Activated T-cell treated with anti-CD3 and anti-CD28 coated beads, Interleukin-2, amount 50 U/mL, for 24 hours (primary cell): ENCODE results near the gene CDK12.
"Not testable (repeated sequence)": the region's sequence is repeated elsewhere in the genome, so short reads cannot be mapped to it uniquely, and the experiment has no call there.

Source experiments
- DNase-seq: peaks from one replicate; pipeline ENCODE4 v3.0.0-alpha.2; 2020
- H3K27ac Mint-ChIP-seq: 2 replicates; pipeline ENCODE4 v1.8.0; 2020; ENCODE audit warnings: mild to moderate bottlenecking, mixed read lengths
- H3K27me3 Mint-ChIP-seq: 2 replicates; pipeline ENCODE4 v1.8.0; 2020; ENCODE audit warnings: mixed read lengths
- H3K36me3 Mint-ChIP-seq: 2 replicates; pipeline ENCODE4 v1.8.0; 2020; ENCODE audit warnings: low read depth, mixed read lengths
- H3K4me1 Mint-ChIP-seq: 2 replicates; pipeline ENCODE4 v1.8.0; 2020; ENCODE audit warnings: low read depth, mixed read lengths
- H3K4me3 Mint-ChIP-seq: 2 replicates; pipeline ENCODE4 v1.8.0; 2020; ENCODE audit warnings: mild to moderate bottlenecking, moderate library complexity, mixed read lengths
- H3K9me3 Mint-ChIP-seq: 2 replicates; pipeline ENCODE4 v1.8.0; 2020; ENCODE audit warnings: mixed read lengths

Gene CDK12

GRCh38 chr17:39529455-39529854 lies 68.2 kb downstream of the CDK12 start:
- Mint-ChIP-seq H3K36me3 (peaks cover 88% of the 10 kb centered on the region), H3K27me3 (no peaks in the 10 kb centered on the region), H3K4me1 (peaks cover 9% of the 10 kb centered on the region), H3K4me3 (no peak overlapping the region), H3K27ac (no peak overlapping the region), H3K9me3 (no peaks in the 10 kb centered on the region)
- no peak for DNase-seq

DNA sequence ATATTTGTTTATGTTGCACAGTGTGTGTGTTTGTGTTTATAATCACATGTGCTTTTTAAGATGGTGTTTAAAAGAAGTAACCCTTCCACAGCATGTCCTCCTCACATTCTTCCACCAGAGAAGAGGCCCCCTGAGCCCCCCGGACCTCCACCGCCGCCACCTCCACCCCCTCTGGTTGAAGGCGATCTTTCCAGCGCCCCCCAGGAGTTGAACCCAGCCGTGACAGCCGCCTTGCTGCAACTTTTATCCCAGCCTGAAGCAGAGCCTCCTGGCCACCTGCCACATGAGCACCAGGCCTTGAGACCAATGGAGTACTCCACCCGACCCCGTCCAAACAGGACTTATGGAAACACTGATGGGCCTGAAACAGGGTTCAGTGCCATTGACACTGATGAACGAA lies 69.2 kb downstream of the CDK12 start:
- no peaks in the 10 kb centered on the region for H3K9me3 Mint-ChIP-seq
- peaks cover 82% of the 10 kb centered on the region for H3K36me3 Mint-ChIP-seq
- H3K4me1 Mint-ChIP-seq = peaks cover 9% of the 10 kb centered on the region
- no peak overlapping the region for H3K4me3 Mint-ChIP-seq
- H3K27ac Mint-ChIP-seq = no peak overlapping the region
- H3K27me3 Mint-ChIP-seq = no peaks in the 10 kb centered on the region
- DNase-seq = no peak

GRCh38 chr17:39531252-39531651 lies 70.0 kb downstream of the CDK12 start:
- no peak overlapping the region for H3K4me3 Mint-ChIP-seq
- peaks cover 9% of the 10 kb centered on the region for H3K4me1 Mint-ChIP-seq
- no peak overlapping the region for H3K27ac Mint-ChIP-seq
- H3K36me3 Mint-ChIP-seq = peaks cover 74% of the 10 kb centered on the region
- DNase-seq = no peak
- no peaks in the 10 kb centered on the region for H3K27me3 Mint-ChIP-seq
- H3K9me3 Mint-ChIP-seq = no peaks in the 10 kb centered on the region

- Mint-ChIP-seq H3K36me3 (peaks cover 53% of the 10 kb centered on the region), H3K4me3 (no peak overlapping the region), H3K4me1 (peaks cover 19% of the 10 kb centered on the region), H3K27ac (no peak overlapping the region), H3K27me3 (no peaks in the 10 kb centered on the region), H3K9me3 (no peaks in the 10 kb centered on the region)
- no peak for DNase-seq
These were observed 72.6 kb downstream of the CDK12 start for GRCh38 chr17:39533891-39534290.

DNA sequence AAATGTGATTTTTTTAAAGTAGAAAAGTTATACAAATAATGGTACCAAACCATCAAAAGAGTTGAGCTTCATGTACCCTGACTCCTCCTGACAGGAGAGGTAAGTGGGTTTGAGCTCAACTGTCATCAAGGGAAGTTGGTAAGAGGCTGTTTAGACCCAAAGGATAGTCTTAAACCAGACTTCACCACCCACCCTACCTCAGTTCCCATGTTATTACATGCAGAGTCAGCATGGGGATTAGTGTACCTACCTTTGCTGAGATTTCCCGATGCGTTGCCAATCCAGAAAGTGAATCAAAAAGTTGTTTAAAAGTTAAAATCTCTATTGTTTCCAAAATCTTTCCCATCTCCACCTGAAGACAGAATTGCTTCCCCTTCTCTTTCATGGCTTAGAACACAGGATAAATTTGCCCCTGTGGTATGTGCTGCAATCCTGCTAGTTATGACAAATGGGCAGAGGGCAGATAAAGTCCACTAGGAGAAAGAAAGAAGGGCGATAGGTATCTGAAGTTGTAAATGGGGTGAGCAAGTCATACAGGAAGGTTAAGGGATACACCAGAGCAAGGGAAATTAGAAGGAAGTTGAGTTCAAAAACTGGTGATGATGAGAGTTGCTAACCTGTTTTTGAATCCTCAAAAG lies 73.6 kb downstream of the CDK12 start:
- no peak for DNase-seq
- Mint-ChIP-seq H3K9me3 (no peaks in the 10 kb centered on the region), H3K27me3 (no peaks in the 10 kb centered on the region), H3K4me1 (peaks cover 23% of the 10 kb centered on the region), H3K36me3 (peaks cover 43% of the 10 kb centered on the region), H3K4me3 (no peak overlapping the region), H3K27ac (no peak overlapping the region)

GRCh38 chr17:39536468-39536867 lies 75.2 kb downstream of the CDK12 start:
- no peak overlapping the region for H3K27ac Mint-ChIP-seq
- H3K9me3 Mint-ChIP-seq = no peaks in the 10 kb centered on the region
- no peaks in the 10 kb centered on the region for H3K27me3 Mint-ChIP-seq
- no peak for DNase-seq
- peaks cover 20% of the 10 kb centered on the region for H3K4me1 Mint-ChIP-seq
- H3K36me3 Mint-ChIP-seq = peaks cover 28% of the 10 kb centered on the region
- H3K4me3 Mint-ChIP-seq = no peak overlapping the region

DNA sequence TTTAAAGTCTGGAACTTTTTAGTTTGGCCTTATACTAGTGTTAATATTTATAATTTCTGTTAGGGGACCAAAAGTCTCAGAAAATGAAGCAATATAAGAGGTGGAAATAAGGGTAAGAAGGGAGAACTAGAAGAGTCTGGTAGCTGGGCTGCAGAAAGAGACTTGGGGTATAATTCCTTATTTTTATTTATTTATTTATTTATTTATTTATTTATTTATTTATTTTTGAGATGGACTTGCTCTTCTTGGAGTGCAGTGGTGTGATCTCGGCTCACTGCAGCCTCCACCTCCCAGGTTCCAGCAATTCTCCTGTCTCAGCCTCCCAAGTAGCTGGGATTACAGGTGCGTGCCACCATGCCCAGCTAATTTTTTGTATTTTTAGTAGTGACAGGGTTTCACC lies 76.1 kb downstream of the CDK12 start:
- Mint-ChIP-seq H3K4me1 (peaks cover 14% of the 10 kb centered on the region), H3K36me3 (peaks cover 19% of the 10 kb centered on the region)
- not testable (repeated sequence) for H3K9me3 Mint-ChIP-seq, H3K27ac Mint-ChIP-seq, H3K4me3 Mint-ChIP-seq, H3K27me3 Mint-ChIP-seq, DNase-seq

GRCh38 chr17:39538866-39539265 lies 77.6 kb downstream of the CDK12 start:
- Mint-ChIP-seq H3K36me3 (peaks cover 8% of the 10 kb centered on the region), H3K27ac (no peak overlapping the region), H3K27me3 (no peaks in the 10 kb centered on the region), H3K9me3 (no peaks in the 10 kb centered on the region), H3K4me1 (peaks cover 14% of the 10 kb centered on the region), H3K4me3 (no peak overlapping the region)
- no peak for DNase-seq

- H3K27ac Mint-ChIP-seq = no peak overlapping the region
- peaks cover 8% of the 10 kb centered on the region for H3K36me3 Mint-ChIP-seq
- H3K27me3 Mint-ChIP-seq = no peaks in the 10 kb centered on the region
- no peaks in the 10 kb centered on the region for H3K9me3 Mint-ChIP-seq
- no peak overlapping the region for H3K4me3 Mint-ChIP-seq
- DNase-seq = no peak
- H3K4me1 Mint-ChIP-seq = peaks cover 14% of the 10 kb centered on the region
These were observed 79.3 kb downstream of the CDK12 start for GRCh38 chr17:39540611-39541010.

DNA sequence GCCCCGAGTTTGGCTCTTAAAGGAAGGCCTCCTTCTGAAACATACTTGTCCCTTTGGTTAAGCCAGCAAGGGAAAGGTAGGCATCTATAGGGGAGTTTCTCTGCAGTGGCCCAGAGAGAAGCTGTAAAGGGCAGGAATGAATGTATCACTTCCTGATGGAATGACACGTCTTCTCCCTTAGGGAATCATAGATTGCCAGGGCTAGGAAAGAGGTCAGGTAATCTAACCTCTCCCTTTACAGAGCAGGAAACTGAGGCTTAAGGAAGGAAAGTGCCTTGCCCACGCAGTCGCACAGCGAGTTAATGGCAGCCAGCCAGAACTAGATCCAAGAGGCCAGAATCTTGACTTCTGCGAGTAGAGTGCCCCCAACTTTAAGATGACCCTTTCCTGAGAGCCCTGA lies 80.4 kb downstream of the CDK12 start:
- Mint-ChIP-seq H3K9me3 (no peaks in the 10 kb centered on the region), H3K4me1 (peaks cover 14% of the 10 kb centered on the region), H3K36me3 (peaks cover 15% of the 10 kb centered on the region), H3K27ac (no peak overlapping the region), H3K4me3 (no peak overlapping the region), H3K27me3 (no peaks in the 10 kb centered on the region)
- DNase-seq = no peak

GRCh38 chr17:39543176-39543575 lies 81.9 kb downstream of the CDK12 start:
- Mint-ChIP-seq H3K9me3 (no peaks in the 10 kb centered on the region), H3K4me3 (no peak overlapping the region), H3K27me3 (no peaks in the 10 kb centered on the region), H3K27ac (no peak overlapping the region), H3K4me1 (peaks cover 9% of the 10 kb centered on the region), H3K36me3 (peaks cover 27% of the 10 kb centered on the region)
- DNase-seq = no peak

DNA sequence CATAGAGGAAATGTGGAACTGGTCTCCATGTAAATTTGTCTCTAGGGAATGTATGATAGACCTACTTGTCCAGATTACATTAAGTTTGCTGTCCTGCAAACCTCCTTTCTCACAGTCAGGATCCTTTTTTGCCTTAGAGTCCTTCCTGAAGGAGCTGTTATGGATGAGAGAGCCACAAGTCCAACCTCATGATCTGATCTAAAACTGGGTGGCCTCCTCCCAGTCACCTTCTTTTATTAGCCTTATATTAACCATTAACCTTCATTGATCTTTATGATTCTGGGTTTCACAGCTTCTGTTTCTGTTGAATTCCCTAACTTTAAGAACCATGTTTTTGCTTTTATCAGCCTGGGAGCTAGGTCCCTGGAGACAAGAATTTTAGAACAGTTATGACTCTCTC lies 82.4 kb downstream of the CDK12 start:
- Mint-ChIP-seq H3K4me1 (peaks cover 7% of the 10 kb centered on the region), H3K4me3 (no peak overlapping the region), H3K36me3 (peaks cover 31% of the 10 kb centered on the region), H3K27ac (no peak overlapping the region), H3K9me3 (no peaks in the 10 kb centered on the region), H3K27me3 (no peaks in the 10 kb centered on the region)
- DNase-seq = no peak

- not testable (repeated sequence) for H3K4me1 Mint-ChIP-seq, H3K27me3 Mint-ChIP-seq, H3K27ac Mint-ChIP-seq, H3K9me3 Mint-ChIP-seq, H3K4me3 Mint-ChIP-seq, DNase-seq
- H3K36me3 Mint-ChIP-seq = peaks cover 36% of the 10 kb centered on the region
These were observed 83.1 kb downstream of the CDK12 start for GRCh38 chr17:39544361-39544760.

DNA sequence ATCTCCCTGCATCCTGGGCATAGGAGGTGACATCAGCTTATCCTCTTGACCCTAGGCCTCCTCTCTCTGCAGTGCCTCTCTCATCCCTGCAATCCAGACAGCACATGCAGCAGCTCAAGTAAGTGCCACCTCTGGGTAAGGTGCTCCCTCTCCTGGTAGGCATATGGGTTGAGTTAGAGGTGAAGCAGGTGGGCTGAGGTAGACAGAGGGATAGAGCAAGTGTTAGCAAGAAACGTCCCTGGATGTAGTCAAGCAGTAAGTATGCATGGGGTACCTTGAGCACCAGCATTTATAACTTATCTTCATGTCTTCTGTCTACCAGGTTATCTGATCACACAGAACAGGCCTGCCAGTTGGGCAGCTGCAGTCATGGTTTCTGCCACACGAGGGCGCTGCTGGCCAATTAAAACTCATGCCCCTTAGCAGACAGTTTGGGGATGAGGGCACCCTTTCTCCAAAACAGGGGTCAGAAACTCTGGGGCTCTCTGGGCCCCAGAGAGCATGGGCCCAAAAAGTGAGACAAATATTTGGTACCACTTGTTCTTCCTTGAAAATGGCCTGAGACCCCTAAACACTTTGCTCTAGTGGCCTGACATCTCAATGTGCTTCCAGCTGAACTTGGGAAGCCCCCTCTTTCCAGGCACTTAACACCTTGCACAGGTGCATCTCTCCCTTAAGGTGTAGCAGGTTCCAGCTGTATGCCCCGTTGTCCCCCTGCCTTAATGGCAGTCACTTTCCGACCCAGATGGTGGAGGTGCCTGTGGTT lies 86.6 kb downstream of the CDK12 start:
- no peaks in the 10 kb centered on the region for H3K4me1 Mint-ChIP-seq
- H3K36me3 Mint-ChIP-seq = peaks cover 65% of the 10 kb centered on the region
- no peak overlapping the region for H3K27ac Mint-ChIP-seq
- H3K9me3 Mint-ChIP-seq = no peaks in the 10 kb centered on the region
- H3K4me3 Mint-ChIP-seq = no peak overlapping the region
- no peaks in the 10 kb centered on the region for H3K27me3 Mint-ChIP-seq
- DNase-seq = peak; percentile 87

GRCh38 chr17:39548494-39549225 lies 87.4 kb downstream of the CDK12 start:
- Mint-ChIP-seq H3K4me3 (no peak overlapping the region), H3K27me3 (no peaks in the 10 kb centered on the region), H3K4me1 (no peaks in the 10 kb centered on the region), H3K36me3 (peaks cover 72% of the 10 kb centered on the region), H3K9me3 (no peaks in the 10 kb centered on the region), H3K27ac (no peak overlapping the region)
- DNase-seq = no peak
